ENCODE results near the gene PAXX.

- TF ChIP-seq CTCF (IDR thresholded peaks at IDR 0.05; ENCODE audit: low read length), result no peak
- TF ChIP-seq EZH2 (IDR thresholded peaks at IDR 0.05; ENCODE audit: borderline replicate concordance, low read length), result no peak
Measured at GRCh38 chr9:137015540-137015930, 23.3 kb downstream of the PAXX start.

All from OCI-LY1 (cell line).